Frontal cortex (tissue), 4 donors: ENCODE data around the gene CFL2. TPM values are rescaled to one million over a fixed set of nuclear protein-coding genes. Genes with fewer than 3 reads are reported as not detected.
A peak's percentile ranks its signal among the peaks of the same experiment; 100 is the strongest.
"Not testable (repeated sequence)": the region's sequence is repeated elsewhere in the genome, so short reads cannot be mapped to it uniquely, and the experiment has no call there.

ENCODE experiments used
- DNase-seq, 2 donors: peaks; one replicate each; pipeline ENCODE4 v3.0.0; 2012; ENCODE audit warnings: low spot score in 2 of 2
- FAIRE-seq: peaks from 2 replicates; lab custom pipeline; 2012; peaks lifted over from hg19 to GRCh38; lab: Jason Lieb, UNC
- total RNA-seq: library from RNA; depleted of rRNA; stranded (reverse); fragments of >200 nt; gene quantifications from one replicate; pipeline ENCODE4 v1.2.3, GENCODE V29; 2014
- donor health status: control.
- donor health status: control.
- donor health status: control.

Gene CFL2
- total RNA-seq: 43.2 TPM

GRCh38 chr14:34714320-34715126 is at the start of gene CFL2:
TSS of gene CFL2 (minus strand) at chr14:34714593. CDS start at chr14:34714540, 53 bp downstream.
- FAIRE-seq: no peak
- peak; percentile 93 to 95 for DNase-seq

- no peak for FAIRE-seq
- no peak for DNase-seq
These were observed 40.8 kb upstream of the CFL2 start for GRCh38 chr14:34755215-34755614.

GRCh38 chr14:34754687-34755086 is 40.3 kb upstream of the CFL2 start:
- FAIRE-seq (no peak), DNase-seq (no peak)

- no peak for DNase-seq
- no peak for FAIRE-seq
These were observed 36.3 kb upstream of the CFL2 start for GRCh38 chr14:34750670-34751069.

- FAIRE-seq: no peak
These were observed 35.8 kb upstream of the CFL2 start for GRCh38 chr14:34750233-34750632.

GRCh38 chr14:34749408-34749807 is 35.0 kb upstream of the CFL2 start:
- FAIRE-seq (no peak), DNase-seq (no peak)

More at GRCh38 chr14:34750233-34750632, 35.8 kb upstream of the CFL2 start:
- DNase-seq: no peak

GRCh38 chr14:34742270-34743115 is 28.1 kb upstream of the CFL2 start:
- FAIRE-seq: no peak
- no peak for DNase-seq

- no peak for FAIRE-seq
- no peak for DNase-seq
These were observed 27.4 kb upstream of the CFL2 start for GRCh38 chr14:34741840-34742239.

GRCh38 chr14:34740139-34740538 is 25.7 kb upstream of the CFL2 start:
- not testable (repeated sequence) for FAIRE-seq, DNase-seq

GRCh38 chr14:34737079-34737478 is 22.7 kb upstream of the CFL2 start:
- not testable (repeated sequence) for FAIRE-seq, DNase-seq

- FAIRE-seq: no peak
- no peak for DNase-seq
These were observed 18.9 kb upstream of the CFL2 start for GRCh38 chr14:34733245-34733644.

GRCh38 chr14:34732802-34733201 is 18.4 kb upstream of the CFL2 start:
- no peak for DNase-seq
- FAIRE-seq: no peak

GRCh38 chr14:34723867-34724266 is 9.5 kb upstream of the CFL2 start:
- no peak for FAIRE-seq
- no peak for DNase-seq

GRCh38 chr14:34722723-34723545 is 8.5 kb upstream of the CFL2 start:
- FAIRE-seq (no peak), DNase-seq (peak; percentile 60 to 68)

GRCh38 chr14:34721129-34721528 is 6.7 kb upstream of the CFL2 start:
- no peak for DNase-seq
- no peak for FAIRE-seq

- FAIRE-seq: no peak
These were observed 4.4 kb upstream of the CFL2 start for GRCh38 chr14:34718750-34719304.

GRCh38 chr14:34715127-34715863 is 902 bp upstream of the CFL2 start:
- DNase-seq: no peak
- FAIRE-seq: no peak

More at GRCh38 chr14:34718750-34719304, 4.4 kb upstream of the CFL2 start:
- no peak for DNase-seq

- DNase-seq (peak; percentile 38 to 49), FAIRE-seq (no peak)
These were observed 593 bp downstream of the CFL2 start for GRCh38 chr14:34713681-34714319.
